Measurements from ENCODE around the gene MAP2K5.

The MAP2K5 gene

DNA sequence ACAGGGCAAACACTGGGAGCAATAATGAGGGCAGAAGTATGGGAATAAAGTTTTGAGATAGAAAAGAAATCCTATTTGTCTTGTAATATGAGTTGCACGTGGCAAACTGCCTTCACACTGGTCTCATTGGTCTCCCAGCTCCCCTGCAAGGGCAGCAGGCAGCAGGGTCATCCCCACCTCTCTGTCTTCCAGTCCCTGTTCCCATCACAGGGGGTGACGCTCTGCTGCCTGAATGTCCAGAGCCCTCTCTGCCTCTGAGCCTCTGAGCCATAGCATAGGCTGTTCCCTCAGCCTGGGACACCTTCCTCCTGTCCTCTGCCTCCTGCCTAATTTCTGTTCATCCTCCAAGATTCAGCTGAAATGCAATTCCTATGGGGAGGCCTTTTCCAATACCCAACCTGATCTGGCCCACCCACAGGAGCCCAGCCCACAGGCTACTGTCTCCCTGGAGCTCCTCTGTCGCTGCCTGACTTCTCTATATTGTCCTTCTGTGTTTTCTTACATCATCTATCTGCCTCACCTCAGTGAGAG is 270.7 kb downstream of the MAP2K5 start:
- DNase-seq, result no peak

DNA sequence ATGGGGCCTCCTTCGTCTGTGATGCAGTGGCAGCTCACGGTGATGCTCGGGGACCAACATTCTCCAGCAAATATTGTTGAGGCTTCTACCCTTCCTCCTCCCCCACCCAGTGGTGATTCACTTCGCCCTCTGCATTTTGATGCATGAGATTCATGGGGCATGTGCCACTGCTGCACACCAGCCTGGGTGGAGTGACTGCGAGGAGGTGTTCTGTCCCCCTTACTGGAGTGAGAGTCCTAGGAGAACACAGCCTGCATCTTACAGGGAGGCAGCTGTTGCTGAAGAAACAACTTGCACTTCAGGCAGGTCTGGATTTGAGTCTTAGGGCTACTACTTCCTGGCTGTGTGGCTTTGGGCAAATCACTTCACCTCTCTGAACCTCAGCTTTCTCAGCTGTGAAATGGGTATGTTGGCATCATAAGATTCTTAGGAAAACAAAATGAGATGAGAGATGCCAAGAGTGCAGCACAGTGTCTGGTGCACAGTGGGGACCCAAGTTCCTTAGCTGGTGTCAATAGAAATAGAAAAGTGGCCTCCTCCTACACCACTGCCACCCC is 272.6 kb downstream of the MAP2K5 start:
- no peak for DNase-seq

DNA sequence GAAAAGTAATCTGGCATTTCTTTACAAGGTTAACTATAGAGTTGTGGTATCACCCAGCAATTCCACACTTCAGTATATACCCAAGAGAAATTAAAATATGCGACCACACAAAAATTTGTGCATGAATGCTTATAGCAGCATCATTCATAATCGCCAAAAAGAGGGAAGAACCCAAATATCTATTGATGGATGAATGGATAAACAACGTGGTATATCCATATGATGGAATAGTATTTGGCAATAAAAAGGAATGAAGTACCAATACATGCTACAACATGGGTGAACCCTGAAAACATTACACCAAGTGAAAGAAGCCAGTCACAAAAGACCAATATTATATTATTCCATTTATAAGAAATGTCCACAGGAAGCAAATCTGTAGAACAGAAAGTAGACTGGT is 274.2 kb downstream of the MAP2K5 start:
- no peak for DNase-seq

GRCh38 chr15:67818464-67818863 is 276.0 kb downstream of the MAP2K5 start:
- DNase-seq, result no peak

DNA sequence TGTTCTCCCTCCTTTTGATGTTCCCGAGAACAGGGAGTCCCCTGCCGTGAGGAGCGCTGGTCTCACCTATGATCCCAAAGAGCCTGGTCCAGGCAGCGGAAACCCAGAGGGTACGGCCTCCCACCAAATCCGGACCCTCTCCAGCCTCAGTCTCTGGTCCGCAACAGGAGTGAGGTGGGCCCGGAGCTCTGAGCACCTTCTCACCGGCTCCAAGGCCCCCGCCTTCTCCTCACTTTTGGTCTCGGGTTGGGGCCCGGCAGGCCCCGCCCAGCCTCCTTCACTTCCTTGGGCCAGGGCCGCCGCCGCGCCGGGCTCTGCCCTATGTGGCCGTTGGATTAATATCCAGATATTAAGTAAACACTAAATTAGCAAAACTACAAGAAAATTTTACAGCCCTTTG is 277.1 kb downstream of the MAP2K5 start:
- no peak for DNase-seq

GRCh38 chr15:67820122-67820991 is 277.9 kb downstream of the MAP2K5 start:
- peak; percentile 6 for DNase-seq

DNA sequence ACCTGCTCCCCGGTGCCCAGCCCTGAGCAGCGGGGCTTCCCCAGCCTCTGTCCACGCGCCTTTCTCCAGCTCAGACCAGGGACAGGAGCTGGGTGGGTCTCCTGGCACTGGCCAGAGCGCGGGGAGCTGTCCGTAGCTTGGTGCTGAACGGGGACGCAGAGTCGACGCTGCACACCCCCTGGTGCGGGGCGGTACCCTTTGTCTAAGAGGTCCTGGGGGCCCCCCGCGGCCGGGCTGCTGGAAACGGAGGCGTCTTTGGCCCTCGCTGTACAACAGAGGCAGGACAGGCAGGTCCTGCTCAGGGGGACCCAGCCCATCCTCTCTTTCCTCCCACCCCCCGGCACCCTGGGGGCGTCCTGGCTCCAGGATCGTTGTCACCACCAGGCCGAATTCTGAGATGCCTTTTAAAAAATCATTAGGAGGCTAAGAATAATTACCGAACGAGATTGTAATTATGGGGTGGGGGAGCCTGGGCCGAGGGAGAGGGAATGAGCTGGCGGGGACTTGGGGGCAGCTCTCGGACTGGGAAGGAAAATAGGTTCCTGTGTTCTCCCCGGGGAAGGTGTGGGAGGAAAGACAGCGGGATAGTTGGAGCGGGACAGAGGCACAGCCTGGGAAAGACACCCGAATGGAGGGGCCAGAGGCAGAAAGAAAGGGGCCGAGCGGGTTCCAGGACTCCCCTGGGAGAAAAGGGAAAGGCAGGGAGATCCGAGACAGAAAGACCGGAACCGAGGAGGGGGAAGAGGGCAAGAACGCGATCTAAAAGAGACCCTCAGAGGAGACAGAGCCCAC is 278.7 kb downstream of the MAP2K5 start:
- peak; percentile 50 for DNase-seq

- DNase-seq, result no peak
Observed at GRCh38 chr15:67821784-67822440, 279.4 kb downstream of the MAP2K5 start.

DNA sequence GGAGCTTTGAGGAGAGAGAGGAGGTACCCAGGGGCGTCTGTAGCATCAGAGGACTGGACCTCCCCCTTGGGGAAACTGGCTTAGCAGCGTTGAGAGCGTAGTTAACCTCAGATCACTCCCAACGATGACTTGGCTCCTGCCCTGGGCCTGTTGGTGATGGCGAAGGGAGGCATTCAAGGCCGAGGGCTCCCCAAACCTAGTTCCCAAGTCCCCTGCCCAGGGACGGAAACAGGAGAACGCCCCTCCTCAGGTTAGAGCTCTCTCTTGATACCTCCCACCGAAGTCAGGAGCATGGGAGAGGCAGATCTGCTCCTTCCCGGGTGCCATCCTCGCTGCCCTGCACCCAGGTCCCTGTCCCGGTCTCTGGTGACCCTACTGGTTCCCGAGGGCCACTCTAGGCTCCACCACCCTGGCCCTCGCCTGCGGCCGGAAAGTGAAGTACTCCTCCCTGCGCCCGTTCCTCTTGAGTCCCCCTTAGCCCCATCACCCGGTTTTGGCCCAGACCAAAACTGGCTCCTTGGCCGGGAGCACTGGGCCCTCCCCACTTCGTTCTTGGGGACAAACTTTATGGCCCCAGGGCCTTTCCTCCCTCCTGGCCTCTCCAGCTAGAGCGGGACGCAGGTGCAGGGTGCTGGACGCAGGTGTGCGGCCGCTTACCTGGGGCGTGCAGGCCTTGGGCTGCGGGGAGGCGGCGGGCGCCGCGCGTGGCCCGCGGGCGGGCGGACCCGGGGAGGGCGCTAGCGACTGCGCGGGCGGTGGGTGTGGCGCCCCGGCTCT is 280.2 kb downstream of the MAP2K5 start:
- peak; percentile 13 for DNase-seq

DNA sequence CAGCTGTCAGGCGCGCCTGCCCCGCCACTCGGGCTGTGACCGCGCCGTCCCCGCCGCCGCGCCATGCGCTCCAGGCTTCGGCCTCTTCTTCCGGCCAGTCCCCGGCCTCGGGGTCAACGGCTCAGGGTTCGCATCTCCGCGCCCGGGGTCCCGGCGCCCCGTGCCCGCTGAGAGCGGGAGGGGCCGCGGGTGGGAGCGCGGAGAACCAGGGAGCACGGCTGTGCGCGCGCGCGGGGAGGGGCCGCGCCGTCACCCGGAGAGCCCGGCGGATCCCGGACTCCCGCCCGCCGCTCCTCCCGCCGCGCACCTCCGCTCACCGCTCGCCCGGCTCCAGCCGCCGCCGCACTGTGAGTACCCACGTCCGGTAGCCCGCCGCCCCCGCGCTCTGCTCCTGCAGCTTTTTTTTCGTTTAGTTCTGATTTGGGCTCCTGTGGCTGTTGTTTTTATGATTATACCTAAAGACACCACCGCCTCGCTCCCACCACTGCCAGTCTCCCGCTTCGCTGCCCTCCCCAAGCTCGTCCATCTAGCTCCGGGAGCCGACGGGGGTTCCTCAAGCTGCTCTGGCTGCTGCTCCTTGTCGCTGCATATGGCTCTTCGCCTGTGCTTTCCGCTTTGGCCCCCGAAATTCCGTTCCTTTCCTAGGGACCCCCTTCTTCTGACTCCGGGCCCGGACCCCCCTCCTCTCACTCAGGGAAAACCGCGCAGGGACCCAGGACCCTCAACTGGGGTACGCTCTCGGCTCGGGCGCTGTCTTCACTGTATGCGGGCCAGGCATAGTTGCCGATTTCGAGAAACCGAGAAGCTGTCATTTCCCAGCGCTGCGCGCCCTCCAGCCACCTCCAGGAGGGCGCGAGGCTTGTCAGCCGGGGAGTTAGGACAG is 281.1 kb downstream of the MAP2K5 start:
- DNase-seq, result peak; percentile 27

- no peak for DNase-seq
Observed at GRCh38 chr15:67824197-67824968, 281.9 kb downstream of the MAP2K5 start.

DNA sequence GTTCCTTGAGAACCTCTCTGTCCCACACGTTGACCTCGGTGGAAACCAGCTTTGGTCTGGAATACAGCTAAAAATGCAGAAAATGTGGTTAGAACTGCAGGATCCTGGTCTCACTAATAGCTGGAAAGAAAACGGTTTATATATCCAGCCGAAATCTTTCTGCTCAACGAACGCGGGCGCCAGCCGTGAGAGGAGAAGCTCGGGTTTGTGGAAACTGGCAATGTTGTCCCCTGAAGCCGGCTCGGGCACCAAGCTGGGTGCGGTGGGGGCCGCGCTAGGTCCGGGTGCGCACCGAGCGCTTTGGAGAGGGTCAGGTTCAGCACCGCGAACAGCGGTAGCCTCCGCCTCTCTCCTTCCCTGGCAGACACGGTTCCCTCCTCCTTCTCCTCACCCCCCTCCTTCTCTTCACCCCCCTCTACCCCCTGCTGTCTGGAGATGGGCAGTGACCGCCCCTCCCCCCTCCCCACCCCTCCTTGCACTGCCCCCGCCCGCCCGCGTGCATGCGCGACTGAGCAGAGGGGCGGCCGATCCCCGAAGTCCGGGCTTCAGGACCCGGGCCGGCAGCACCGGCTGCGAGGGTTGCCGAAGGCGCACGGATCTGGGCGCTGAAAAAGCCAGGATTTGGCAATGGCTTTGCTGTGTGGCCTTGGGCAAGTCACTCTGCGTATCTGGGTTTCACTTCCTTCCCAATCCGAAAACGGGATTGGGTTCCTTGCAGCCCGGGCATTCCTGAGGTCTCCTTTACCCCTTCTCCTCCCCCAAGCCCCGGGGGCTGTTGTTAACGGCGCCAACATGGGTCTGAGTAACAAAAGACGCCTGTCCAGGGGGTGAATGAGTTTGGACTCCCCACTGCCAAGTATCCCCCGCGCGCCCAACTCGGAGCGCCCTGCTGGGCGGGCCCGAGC is 282.7 kb downstream of the MAP2K5 start, which contains the start of gene SKOR1:
SKOR1 (plus strand) TSS at position 534 of the 905 bp plus-strand sequence; CDS start at position 628, 94 bp downstream.
- DNase-seq, result peak; percentile 24

GRCh38 chr15:67825881-67826716 is 283.6 kb downstream of the MAP2K5 start:
- peak; percentile 37 for DNase-seq

GRCh38 chr15:67826717-67827561 is 284.4 kb downstream of the MAP2K5 start:
- DNase-seq, result peak; percentile 16

GRCh38 chr15:67827562-67828277 is 285.2 kb downstream of the MAP2K5 start:
- peak; percentile 13 for DNase-seq

DNA sequence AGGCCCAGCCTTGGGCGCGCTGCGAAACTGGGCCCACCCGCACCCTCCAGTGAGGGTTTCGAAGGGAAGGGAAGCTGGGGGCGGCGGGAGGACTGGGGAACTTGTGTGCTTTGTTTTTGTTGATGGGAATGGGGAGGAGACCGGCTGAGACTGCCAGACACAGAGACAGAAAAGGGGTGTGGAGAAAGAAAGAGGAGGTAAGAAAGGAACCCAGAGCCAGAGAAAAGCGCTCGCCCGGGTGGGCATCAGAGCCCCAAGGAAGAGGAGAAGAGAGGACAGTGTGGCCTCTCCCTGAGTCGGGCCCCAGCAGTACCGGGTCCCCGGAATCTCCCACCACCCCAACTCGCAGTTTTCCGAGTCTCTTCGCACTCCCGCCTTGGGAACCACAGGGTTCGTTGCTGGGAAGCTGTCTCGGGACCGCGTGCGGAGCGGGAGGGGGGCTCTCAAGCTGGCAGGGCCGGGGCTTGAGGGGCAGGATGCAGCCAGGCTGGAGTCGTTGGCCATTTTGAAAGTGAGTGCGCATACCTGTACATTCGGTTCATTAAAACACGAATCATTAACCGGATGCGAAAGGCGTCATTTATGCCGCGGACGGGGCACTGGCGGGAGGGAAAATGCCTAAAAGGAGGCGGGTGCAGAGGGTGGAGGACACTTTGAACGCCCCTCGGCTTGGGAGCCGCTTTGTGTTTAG is 285.9 kb downstream of the MAP2K5 start:
- DNase-seq, result peak; percentile 6

All from stimulated activated CD4-positive, alpha-beta T cell treated with anti-CD3 and anti-CD28 coated beads, Interleukin-15, amount 100 ng/mL, for 24 hours (primary cell).